K562 (cell line): ENCODE measurements around the gene CEP135. TPM values are rescaled to one million over a fixed set of nuclear protein-coding genes. Genes with fewer than 3 reads are reported as not detected.

Source experiments
- CBFA2T3 ChIP-seq: fragments of 450-650 bp; IDR thresholded peaks from 2 replicates; pipeline ENCODE4 v1.6.1; 2017
- CTCFL ChIP-seq: IDR thresholded peaks from 2 replicates; pipeline ENCODE4 v1.6.1; 2011; ENCODE audit warnings: borderline replicate concordance, low read depth, mild to moderate bottlenecking, moderate library complexity, low read length; ENCODE audit not compliant: insufficient read depth, poor library complexity, severe bottlenecking
- E2F6 ChIP-seq, 2 experiments: IDR thresholded peaks; 2 replicates each; pipeline ENCODE4 v1.6.1; 2011; ENCODE audit warnings: borderline replicate concordance in 1 of 2, control low read depth in 1 of 2, low read depth in 1 of 2, low read length in 1 of 2, mild to moderate bottlenecking in 1 of 2, mixed read lengths in 1 of 2, moderate library complexity in 1 of 2; ENCODE audit not compliant: insufficient read depth in 1 of 2, insufficient read length in 1 of 2, poor library complexity in 1 of 2, severe bottlenecking in 1 of 2; ENCODE audit errors: extremely low read depth in 1 of 2
- HNRNPK ChIP-seq: fragments of 200-400 bp; formaldehyde crosslinking; IDR thresholded peaks from one replicate; pipeline ENCODE4 v1.6.1; 2018; ENCODE audit warnings: mild to moderate bottlenecking, low read depth, low read length; ENCODE audit not compliant: poor library complexity, severe bottlenecking
- MNT ChIP-seq, 2 experiments: fragments of 450-650 bp; conservative IDR thresholded peaks; 2 replicates each; pipeline ENCODE4 v1.6.1; 2017; ENCODE audit warnings: mild to moderate bottlenecking in 2 of 2, moderate library complexity in 2 of 2
- MTF1 ChIP-seq: fragments of 250-450 bp; sonication (Bioruptor Pico); IDR thresholded peaks from 2 replicates; pipeline ENCODE4 v1.9.0; 2021; ENCODE audit warnings: moderate library complexity, mild to moderate bottlenecking, inconsistent platforms, borderline replicate concordance
- NCOA6 ChIP-seq: fragments of 450-650 bp; IDR thresholded peaks from 2 replicates; pipeline ENCODE4 v1.6.1; 2017; ENCODE audit warnings: mild to moderate bottlenecking
- NFYB ChIP-seq: IDR thresholded peaks from 2 replicates; pipeline ENCODE4 v1.6.1; 2011; ENCODE audit warnings: mild to moderate bottlenecking, moderate library complexity; ENCODE audit not compliant: insufficient read length; ENCODE audit errors: extremely low read depth
- REST ChIP-seq, 2 experiments: fragments of 450-650 bp; formaldehyde crosslinking in 1 of 2; IDR thresholded peaks; 2 replicates each; pipeline versions ENCODE4 v1.4.0 to v1.6.1; 2014 to 2020; ENCODE audit warnings: mild to moderate bottlenecking in 2 of 2, borderline replicate concordance in 1 of 2, low read depth in 1 of 2
- SMARCB1 ChIP-seq: IDR thresholded peaks from 2 replicates; pipeline ENCODE4 v1.6.1; 2011; ENCODE audit warnings: improper control_type of control experiment, low read depth; ENCODE audit not compliant: insufficient read length
- SOX6 ChIP-seq: fragments of 450-650 bp; IDR thresholded peaks from 2 replicates; pipeline ENCODE4 v1.6.1; 2014; ENCODE audit warnings: mild to moderate bottlenecking
- TBL1XR1 ChIP-seq, 2 experiments: IDR thresholded peaks; 2 replicates each; pipeline ENCODE4 v1.6.1; 2012; ENCODE audit warnings: improper control_type of control experiment in 2 of 2, low read length in 2 of 2, mild to moderate bottlenecking in 1 of 2
- polyA plus RNA-seq, 8 experiments: library from polyadenylated mRNA; depleted of rRNA in 4 of 8; stranded (reverse) in 5 of 8; unstranded in 3 of 8; fragments of >200 nt; fragmentation: Nextera tagmentation in 2 of 8; fragmentation: Illumina TruSeq in 1 of 8; extraction: Ambion mirVana in 2 of 8; extraction: Trizol in 1 of 8; gene quantifications; 2 replicates each; pipeline versions ENCODE4 v1.2.1 to v1.2.3, GENCODE V29; 2011 to 2014; ENCODE audit warnings: inconsistent platforms in 1 of 8, missing spikeins in 1 of 8
- total RNA-seq, 7 experiments: library from RNA; depleted of rRNA in 6 of 7; stranded (reverse); fragments of >200 nt in 6 of 7; fragmentation: Illumina TruSeq in 2 of 7; extraction: Trizol in 2 of 7; gene quantifications; 2 replicates each; pipeline versions ENCODE4 v1.2.1 to v1.2.3, GENCODE V29; 2011 to 2021; ENCODE audit warnings: low replicate concordance in 1 of 7

Gene CEP135
- total and polyA plus RNA-seq, 9 of the 15 experiments (the other 6 are each of a cell fraction or from before 2014, with no cell fraction given), result 3.1 to 18.9 (median 15.3) TPM

GRCh38 chr4:55948726-55949481 lies at the start of gene CEP135 (continued):
- TF ChIP-seq CTCFL (peak; percentile 92), TBL1XR1 (IDR thresholded peaks at IDR 0.05; ENCODE audit: low read length in 2 of 2) (peak; percentile 35 to 42; a peak in 1 of 4 replicates), SMARCB1 (no peak), SOX6 (peak; percentile 66), MNT (conservative IDR thresholded peaks at IDR 0.05) (peak; percentile 76 to 92), REST (IDR thresholded peaks at IDR 0.05; ENCODE audit: borderline replicate concordance) (peak; percentile 68), REST (CRISPR knock-in tag; IDR thresholded peaks at IDR 0.05; ENCODE audit: low read depth) (0 out of 2 replicates have a peak, but pooled peaks have one; percentile 60), NCOA6 (peak; percentile 64), NFYB (no peak), CBFA2T3 (no peak; the same call in 1 of the 2 replicates), E2F6 (IDR thresholded peaks at IDR 0.05; ENCODE audit: borderline replicate concordance in 1 of 2, extremely low read depth in 1 of 2, insufficient read depth in 1 of 2, insufficient read length in 1 of 2, low read depth in 1 of 2, low read length in 1 of 2, poor library complexity in 1 of 2, severe bottlenecking in 1 of 2) (peak; percentile 40 to 53), HNRNPK (peak; percentile 61), MTF1 (CRISPR knock-in tag) (no peak)
